GM12878 (cell line): ENCODE results near the gene PTCD2. TPM values are rescaled to one million over a fixed set of nuclear protein-coding genes. Genes with fewer than 3 reads are reported as not detected.

Source experiments
- CBFB ChIP-seq: IDR thresholded peaks from 2 replicates; pipeline ENCODE4 v1.6.1; 2016; ENCODE audit warnings: antibody characterized with exemption, low read depth
- CEBPB ChIP-seq, 2 experiments: fragments of 150-350 bp in 1 of 2; IDR thresholded peaks; 2 replicates each; pipeline ENCODE4 v1.6.1; 2012 to 2014; ENCODE audit warnings: low read depth in 2 of 2, low read length in 2 of 2, borderline replicate concordance in 1 of 2, inconsistent platforms in 1 of 2
- DPF2 ChIP-seq: fragments of 450-650 bp; IDR thresholded peaks from 2 replicates; pipeline ENCODE4 v1.6.1; 2017; ENCODE audit warnings: mild to moderate bottlenecking
- FOS ChIP-seq: IDR thresholded peaks from 3 replicates; pipeline ENCODE4 v1.6.1; 2011; ENCODE audit warnings: borderline replicate concordance; ENCODE audit not compliant: insufficient read length; ENCODE audit errors: extremely low read depth
- HDGF ChIP-seq: fragments of 450-650 bp; IDR thresholded peaks from 2 replicates; pipeline ENCODE4 v1.6.1; 2016; ENCODE audit warnings: antibody characterized with exemption
- IKZF1 ChIP-seq: fragments of 450-650 bp; conservative IDR thresholded peaks from 2 replicates; pipeline ENCODE4 v1.6.1; 2017; ENCODE audit warnings: antibody characterized with exemption, mild to moderate bottlenecking
- NFYB ChIP-seq: IDR thresholded peaks from 2 replicates; pipeline ENCODE4 v1.6.1; 2011; ENCODE audit warnings: low read depth, mild to moderate bottlenecking, low read length, improper control_type of control experiment, moderate library complexity; ENCODE audit not compliant: insufficient read depth
- PBX3 ChIP-seq: IDR thresholded peaks from 2 replicates; pipeline ENCODE4 v1.6.1; 2011; ENCODE audit warnings: mild to moderate bottlenecking, low read depth, low read length, moderate library complexity; ENCODE audit not compliant: insufficient replicate concordance
- PRDM15 ChIP-seq: fragments of 450-650 bp; formaldehyde crosslinking; IDR thresholded peaks from 2 replicates; pipeline ENCODE4 v1.4.0; 2020; ENCODE audit warnings: mild to moderate bottlenecking, moderate library complexity
- polyA plus RNA-seq, 11 experiments: library from polyadenylated mRNA; depleted of rRNA in 4 of 11; unstranded in 6 of 11; stranded (reverse) in 5 of 11; fragments of >200 nt; fragmentation: Nextera tagmentation in 4 of 11; fragmentation: Illumina TruSeq in 1 of 11; extraction: Ambion mirVana in 4 of 11; extraction: Trizol in 1 of 11; gene quantifications; 1 replicate in 1 of 11; 2 replicates in 10 of 11; pipeline versions ENCODE4 v1.2.1 to v1.2.3, GENCODE V29; 2011 to 2016; ENCODE audit warnings: inconsistent platforms in 2 of 11, missing spikeins in 2 of 11, low read depth in 1 of 11
- total RNA-seq, 4 experiments: library from RNA; depleted of rRNA in 3 of 4; stranded (reverse); fragments of >200 nt in 3 of 4; fragmentation: Illumina TruSeq in 1 of 4; extraction: Trizol in 1 of 4; gene quantifications; 2 replicates each; pipeline versions ENCODE4 v1.2.1 to v1.2.3, GENCODE V29; 2013 to 2021

PTCD2 gene
- total and polyA plus RNA-seq, 10 of the 15 experiments (the other 5 are each of a cell fraction or from before 2014, with no cell fraction given) = 8.7 to 15.0 (median 11.9) TPM

DNA sequence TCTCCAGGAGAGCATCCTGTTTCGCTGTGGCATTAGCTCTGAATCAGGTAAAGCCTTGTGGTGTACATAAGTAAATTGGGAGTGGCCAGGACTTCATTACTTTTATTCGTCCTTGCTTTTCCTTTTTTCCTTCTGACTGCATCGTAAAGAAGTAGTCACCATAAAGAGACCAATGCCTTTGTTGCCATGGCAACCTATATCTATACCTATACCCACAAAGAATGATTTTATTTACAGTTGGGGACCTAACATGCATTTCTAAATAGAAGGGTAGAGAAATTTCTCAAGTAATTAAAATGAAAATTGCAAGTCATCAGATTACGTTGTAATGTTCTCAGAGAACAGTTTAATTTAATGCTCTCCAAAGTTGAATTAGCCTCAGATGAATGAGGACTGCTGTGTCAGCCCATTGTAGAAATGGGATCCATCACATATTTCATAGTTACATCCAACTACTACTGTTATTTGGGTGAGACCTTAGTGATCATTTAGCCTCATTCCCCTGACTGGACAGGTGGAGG lies 18.6 kb downstream of the PTCD2 start (continued):
- TF ChIP-seq PBX3 = no peak
- no peak for TF ChIP-seq HDGF
- TF ChIP-seq DPF2 = no peak
- TF ChIP-seq PRDM15 (CRISPR knock-in tag) = no peak
- no peak for TF ChIP-seq FOS
- TF ChIP-seq NFYB = no peak
- no peak for TF ChIP-seq CEBPB (IDR thresholded peaks at IDR 0.05; ENCODE audit: borderline replicate concordance in 1 of 2, low read depth in 2 of 2, low read length in 2 of 2)
- TF ChIP-seq CBFB = no peak
- no peak for TF ChIP-seq IKZF1
